HepG2 (cell line): Measurements from ENCODE around the gene DYSF. TPM values are rescaled to one million over a fixed set of nuclear protein-coding genes. Genes with fewer than 3 reads are reported as not detected.

Source experiments
- ATAC-seq: fragments of 200-7000 bp; cut with Tn5 transposase; 3 replicates; pipeline ENCODE4 v1.9.1; 2020; ENCODE audit warnings: mild to moderate bottlenecking, moderate library complexity
- BruUV-seq: library from RNA; stranded (reverse); fragments of 400-500 nt; replicated peaks from 2 replicates; lab custom pipeline; 2021; lab: Mats Ljungman, UMichigan
- CTCF ChIA-PET: fragments of 300-600 bp; formaldehyde crosslinking; extraction: SDS; loops from one replicate; lab custom pipeline; 2021; ENCODE audit warnings: low total read pairs, inconsistent platforms, low intra/inter-chr PET ratio; lab: Yijun Ruan, JAX
- POLR2A ChIA-PET: fragments of 350-600 bp; sonication (Branson Sonifier 250); formaldehyde crosslinking; loops from one replicate; lab custom pipeline; 2020; ENCODE audit warnings: antibody characterized with exemption, inconsistent platforms; lab: Yijun Ruan, JAX
- DNase-seq: peaks from one replicate; pipeline ENCODE4 v3.0.0-alpha.2; 2015; ENCODE audit warnings: low spot score
- FAIRE-seq: peaks from 3 replicates; lab custom pipeline; 2011; peaks lifted over from hg19 to GRCh38; lab: Jason Lieb, UNC
- H2AFZ ChIP-seq: one replicate; pipeline ENCODE4 v1.6.1; 2011; ENCODE audit warnings: low read length, inconsistent platforms
- H3K27ac ChIP-seq: fragments of 300-600 bp; 3 replicates; pipeline ENCODE4 v1.8.0; 2011; ENCODE audit warnings: mixed run types, mild to moderate bottlenecking, mixed read lengths, low read length, inconsistent platforms; ENCODE audit not compliant: insufficient read depth; ENCODE audit errors: extremely low read length
- H3K27me3 ChIP-seq, 2 experiments: fragments of 200-600 bp in 1 of 2; 2 replicates in 1 of 2; 3 replicates in 1 of 2; pipeline versions ENCODE4 v1.6.0 to v1.8.0; 2011; ENCODE audit warnings: low read length in 2 of 2, mild to moderate bottlenecking in 2 of 2, moderate library complexity in 2 of 2, inconsistent platforms in 1 of 2; ENCODE audit not compliant: insufficient read depth in 2 of 2, control insufficient read depth in 1 of 2
- H3K36me3 ChIP-seq, 2 experiments: fragments of 200-600 bp in 1 of 2; replicated peaks in 1 of 2; 2 replicates in 1 of 2; 3 replicates in 1 of 2; pipeline versions ENCODE4 v1.5.1 to v1.8.0; 2011; ENCODE audit warnings: low read length in 2 of 2, inconsistent platforms in 1 of 2; ENCODE audit not compliant: insufficient read depth in 2 of 2, control insufficient read depth in 1 of 2
- H3K4me1 ChIP-seq: 2 replicates; pipeline ENCODE4 v1.5.1; 2012; ENCODE audit warnings: low read length, inconsistent platforms; ENCODE audit not compliant: insufficient read depth
- H3K4me2 ChIP-seq: 2 replicates; pipeline ENCODE4 v1.6.0; 2011; ENCODE audit warnings: low read depth, low read length, inconsistent platforms
- H3K4me3 ChIP-seq, 3 experiments: fragments of 200-600 bp in 1 of 3; sonication (generic), shearing (Covaris generic) in 1 of 3; replicated peaks in 1 of 3; 2 replicates each; pipeline ENCODE4 v1.5.1; 2011 to 2016; ENCODE audit warnings: low read length in 3 of 3, inconsistent platforms in 2 of 3, low read depth in 2 of 3, mild to moderate bottlenecking in 2 of 3, control low read depth in 1 of 3, mixed read lengths in 1 of 3; ENCODE audit not compliant: insufficient read depth in 1 of 3
- H3K79me2 ChIP-seq: one replicate; pipeline ENCODE4 v1.6.1; 2011; ENCODE audit warnings: low read length, inconsistent platforms; ENCODE audit not compliant: insufficient read depth
- H3K9ac ChIP-seq: 2 replicates; pipeline ENCODE4 v1.6.0; 2011; ENCODE audit warnings: mild to moderate bottlenecking, low read depth, low read length, inconsistent platforms; ENCODE audit not compliant: insufficient read depth
- H3K9me3 ChIP-seq: 2 replicates; pipeline ENCODE4 v1.5.1; 2012; ENCODE audit warnings: mild to moderate bottlenecking, low read length
- H4K20me1 ChIP-seq: 2 replicates; pipeline ENCODE4 v1.6.0; 2011; ENCODE audit warnings: inconsistent platforms, mild to moderate bottlenecking, low read length, moderate library complexity; ENCODE audit not compliant: insufficient read depth
- ARID5B ChIP-seq: IDR thresholded peaks from 2 replicates; pipeline ENCODE4 v1.4.0; 2020; ENCODE audit warnings: mild to moderate bottlenecking, missing genetic modification reagents
- ESRRA ChIP-seq: sonication (generic); formaldehyde crosslinking; IDR thresholded peaks from 2 replicates; pipeline ENCODE4 v1.5.1; 2020; ENCODE audit warnings: mild to moderate bottlenecking, low read depth, missing genetic modification reagents
- HNF4A ChIP-seq: sonication (generic); formaldehyde crosslinking; IDR thresholded peaks from 2 replicates; pipeline ENCODE4 v1.4.0; 2020; ENCODE audit warnings: missing genetic modification reagents
- HOXA7 ChIP-seq: sonication (generic); formaldehyde crosslinking; IDR thresholded peaks from 2 replicates; pipeline ENCODE4 v1.8.1; 2022; ENCODE audit warnings: mild to moderate bottlenecking, missing genetic modification reagents, moderate library complexity
- HOXD1 ChIP-seq: sonication (generic); formaldehyde crosslinking; IDR thresholded peaks from 2 replicates; pipeline ENCODE4 v1.5.0; 2020; ENCODE audit warnings: missing genetic modification reagents
- MEF2D ChIP-seq: sonication (generic); formaldehyde crosslinking; IDR thresholded peaks from 2 replicates; pipeline ENCODE4 v1.5.1; 2020; ENCODE audit warnings: mild to moderate bottlenecking, missing genetic modification reagents
- MYNN ChIP-seq: sonication (generic); formaldehyde crosslinking; IDR thresholded peaks from 2 replicates; pipeline ENCODE4 v1.4.0; 2020; ENCODE audit warnings: mild to moderate bottlenecking, low read depth, missing genetic modification reagents
- ZFYVE20 ChIP-seq: sonication (generic); formaldehyde crosslinking; IDR thresholded peaks from 2 replicates; pipeline ENCODE4 v1.8.0; 2023; ENCODE audit warnings: low read depth, mild to moderate bottlenecking, moderate library complexity, missing genetic modification reagents, borderline replicate concordance
- ZNF354B ChIP-seq: sonication (generic); formaldehyde crosslinking; IDR thresholded peaks from 2 replicates; pipeline ENCODE4 v1.8.0; 2022; ENCODE audit warnings: mild to moderate bottlenecking, missing genetic modification reagents
- ZNF512 ChIP-seq: sonication (generic); formaldehyde crosslinking; IDR thresholded peaks from 2 replicates; pipeline ENCODE4 v1.4.0; 2020; ENCODE audit warnings: mild to moderate bottlenecking, missing genetic modification reagents
- WGBS: methylation state at CpG from one replicate; pipeline ENCODE4 v1.1.6; 2017; ENCODE audit warnings: low lambda C conversion rate; 5-methylcytosine and 5-hydroxymethylcytosine counted together
- in situ Hi-C: cut with HindIII; loops from 2 replicates; pipeline ENCODE4 v1.10.0; 2017; ENCODE audit warnings: low pct_unique_long_range_greater_than_20kb; ENCODE audit not compliant: extremely low pct_ligation_motif_present
- intact Hi-C: fragments of 100-400 bp; cut with micrococcal nuclease; formaldehyde crosslinking; loops from one replicate; pipeline ENCODE4 v1.10.0; 2022; ENCODE audit not compliant: unreplicated experiment
- polyA plus RNA-seq, 8 experiments: library from polyadenylated mRNA; depleted of rRNA in 3 of 8; stranded (reverse) in 7 of 8; unstranded in 1 of 8; fragments of >200 nt; fragmentation: Illumina TruSeq in 4 of 8; extraction: Trizol in 4 of 8; gene quantifications; 2 replicates each; pipeline versions ENCODE4 v1.2.1 to v1.2.3, GENCODE V29; 2011 to 2016; ENCODE audit warnings: low read depth in 4 of 8, missing spikeins in 1 of 8, mixed read lengths in 1 of 8; ENCODE audit not compliant: insufficient read depth in 1 of 8
- total RNA-seq, 5 experiments: library from RNA; depleted of rRNA; stranded (reverse); fragments of >200 nt; fragmentation: Illumina TruSeq; extraction: Trizol; gene quantifications; 2 replicates each; pipeline ENCODE4 v1.2.3, GENCODE V29; 2016; ENCODE audit warnings: low read depth in 1 of 5

DYSF gene
- total and polyA plus RNA-seq, 2 of the 13 experiments (the other 11 are each of a cell fraction or from before 2014, with no cell fraction given) = 0.15 to 2.4 TPM

GRCh38 chr2:71554706-71555056 is 101.3 kb downstream of the DYSF start:
- FAIRE-seq (no peak), DNase-seq (no peak), ATAC-seq (no peak)
- 79% methylated on average over 2 of the region's 2 CpGs for WGBS
- H3K79me2 ChIP-seq = no peaks in the 10 kb centered on the region
- in situ Hi-C loops (no loop called here), intact Hi-C loops (no loop called here)
- no TSS peak for BruUV-seq
- ChIA-PET POLR2A (no interaction called here), CTCF (no interaction called here)
- no peaks in the 10 kb centered on the region for H3K36me3 ChIP-seq
- no peak overlapping the region for H2AFZ ChIP-seq
- H3K27ac ChIP-seq = no peak overlapping the region
- no peak overlapping the region for H3K9ac ChIP-seq
- no peaks in the 10 kb centered on the region for H4K20me1 ChIP-seq
- H3K9me3 ChIP-seq = no peaks in the 10 kb centered on the region
- peaks cover 0 to 3% of the 10 kb centered on the region in 2 experiments; a peak in 4 of 5 replicates for H3K27me3 ChIP-seq
- peaks cover 65% of the 10 kb centered on the region for H3K4me1 ChIP-seq
- TF ChIP-seq MEF2D (CRISPR knock-in tag) (no peak), ZNF354B (CRISPR knock-in tag) (no peak), HOXA7 (CRISPR knock-in tag) (no peak), HOXD1 (CRISPR knock-in tag) (no peak), ZFYVE20 (CRISPR knock-in tag) (0 out of 2 replicates have a peak, but pooled peaks have one; percentile 9)
- no peak overlapping the region for H3K4me3 ChIP-seq
- no peak overlapping the region; the same call in 1 of the 2 replicates for H3K4me2 ChIP-seq

GRCh38 chr2:71555798-71556454 is 102.6 kb downstream of the DYSF start:
- H3K36me3 ChIP-seq = no peaks in the 10 kb centered on the region
- TF ChIP-seq HNF4A (CRISPR knock-in tag) (peak; percentile 86), MYNN (CRISPR knock-in tag) (no peak), ARID5B (peak; percentile 66), ESRRA (peak; percentile 99), ZNF512 (peak; percentile 45; the same call in 1 of the 2 replicates)

More at GRCh38 chr2:71555798-71556454, 102.6 kb downstream of the DYSF start:
- peak overlapping the region in 2 of 3 experiments; percentile 6 to 53; a peak in 4 of 6 replicates for H3K4me3 ChIP-seq
- ChIA-PET POLR2A (no interaction called here), CTCF (no interaction called here)
- DNase-seq = peak; percentile 52
- H3K9me3 ChIP-seq = no peaks in the 10 kb centered on the region
- no peak overlapping the region for H2AFZ ChIP-seq
- no peaks in the 10 kb centered on the region for H4K20me1 ChIP-seq
- peak overlapping the region; percentile 33 for H3K9ac ChIP-seq
- in situ Hi-C loops = no loop called here
- peak overlapping the region; percentile 74 for H3K4me2 ChIP-seq
- peaks cover 67% of the 10 kb centered on the region for H3K4me1 ChIP-seq
- H3K79me2 ChIP-seq = no peaks in the 10 kb centered on the region
- peaks cover 0 to 3% of the 10 kb centered on the region in 2 experiments; a peak in 4 of 5 replicates for H3K27me3 ChIP-seq
- BruUV-seq = no TSS peak
- peak overlapping the region; percentile 37 for H3K27ac ChIP-seq
- intact Hi-C loops = no loop called here
- FAIRE-seq = peak; percentile 26
- peak; percentile 64 for ATAC-seq
- 4% methylated on average over 14 of the region's 21 CpGs for WGBS
